Muscle of back (tissue), 11 donors: ENCODE data around the gene LSMEM2. TPM values are rescaled to one million over a fixed set of nuclear protein-coding genes. Genes with fewer than 3 reads are reported as not detected.
"Not testable (repeated sequence)": the region's sequence is repeated elsewhere in the genome, so short reads cannot be mapped to it uniquely, and the experiment has no call there.

Experiments used
- DNase-seq, 3 donors: peaks; one replicate each; pipeline versions ENCODE4 v3.0.0 to v3.0.0-alpha.2; 2013
- polyA plus RNA-seq, 10 donors: library from polyadenylated mRNA; unstranded; fragments of 120-200 nt; gene quantifications; one replicate each; pipeline ENCODE4 v1.2.1, GENCODE V29; 2013; ENCODE audit not compliant: insufficient read length in 10 of 10

LSMEM2 gene
- polyA plus RNA-seq, 10 donors, result 13.8 to 39.2 (median 30.1) TPM

DNA sequence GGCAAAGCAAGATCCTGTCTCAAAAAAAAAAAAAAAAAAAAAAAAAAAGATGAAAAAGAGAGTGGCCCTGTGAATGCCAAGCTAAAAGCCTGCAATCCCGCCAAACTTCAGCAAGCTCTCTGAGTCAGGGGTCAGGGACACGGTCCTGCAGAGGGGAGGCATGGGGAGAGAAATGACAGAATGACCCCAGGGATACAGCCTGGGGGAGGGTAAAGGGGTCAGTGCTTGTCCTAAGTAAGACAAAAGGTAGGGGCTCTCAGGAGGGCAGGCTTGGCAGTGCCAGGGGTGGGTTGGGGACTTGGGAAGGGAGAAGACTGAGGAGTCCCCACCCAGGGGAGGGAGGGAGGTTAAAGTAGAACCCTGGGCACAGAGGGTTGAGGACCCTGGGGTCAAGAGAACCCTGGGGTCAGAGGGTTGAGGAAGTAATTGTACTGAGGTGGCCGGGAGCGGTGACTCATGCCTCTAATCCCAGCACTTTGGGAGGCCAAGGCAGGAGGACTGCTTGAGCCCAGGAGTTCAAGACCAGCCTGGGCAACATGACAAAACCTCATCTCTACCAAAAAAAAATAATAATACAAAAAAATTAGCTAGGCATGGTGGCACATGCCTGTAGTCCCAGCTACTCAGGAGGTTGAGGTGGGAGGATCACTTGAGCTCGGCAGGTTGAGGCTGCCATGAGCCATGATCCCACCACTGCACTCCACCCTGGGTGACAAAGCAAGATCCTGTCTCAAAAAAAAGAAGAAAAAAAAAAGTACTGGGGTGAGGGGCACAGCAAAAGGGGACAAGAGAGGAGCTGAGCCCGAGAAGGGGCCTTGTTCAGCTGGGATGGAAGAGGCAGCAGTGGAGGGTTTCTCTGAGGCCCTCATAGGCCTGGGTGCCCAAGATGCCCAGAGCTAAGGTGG, 15.2 kb upstream of the LSMEM2 start:
- DNase-seq, result no peak

DNA sequence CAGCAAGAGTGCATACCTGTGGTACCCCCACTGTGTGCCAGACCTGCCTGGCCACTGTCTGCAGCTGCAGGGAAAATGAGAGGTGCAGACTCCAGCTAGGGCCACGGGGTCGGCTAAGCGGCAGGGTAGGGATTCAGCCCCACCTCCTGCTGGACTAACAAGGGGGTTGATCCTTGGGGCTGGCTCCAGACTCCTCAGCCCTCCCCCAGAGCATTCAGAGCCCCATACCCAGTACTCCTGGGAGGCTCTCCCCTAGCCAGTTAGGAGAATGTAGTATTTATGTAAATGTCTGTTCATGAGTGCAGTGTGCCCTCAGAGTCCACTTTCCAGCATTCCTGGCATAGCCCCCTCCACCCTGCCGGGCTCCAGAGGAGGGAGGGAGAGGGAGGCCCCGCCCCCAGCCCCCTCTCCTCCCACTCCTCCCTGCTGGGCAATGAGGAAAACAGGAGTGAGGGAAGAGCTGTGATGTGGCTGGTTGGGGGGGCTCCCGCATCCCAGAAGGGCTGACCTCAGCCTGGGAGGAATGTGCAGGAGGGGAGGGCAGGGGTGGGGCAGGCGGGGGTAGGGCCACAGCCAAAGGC, 14.4 kb upstream of the LSMEM2 start:
- peak; percentile 92 to 96 (median 95) for DNase-seq

DNA sequence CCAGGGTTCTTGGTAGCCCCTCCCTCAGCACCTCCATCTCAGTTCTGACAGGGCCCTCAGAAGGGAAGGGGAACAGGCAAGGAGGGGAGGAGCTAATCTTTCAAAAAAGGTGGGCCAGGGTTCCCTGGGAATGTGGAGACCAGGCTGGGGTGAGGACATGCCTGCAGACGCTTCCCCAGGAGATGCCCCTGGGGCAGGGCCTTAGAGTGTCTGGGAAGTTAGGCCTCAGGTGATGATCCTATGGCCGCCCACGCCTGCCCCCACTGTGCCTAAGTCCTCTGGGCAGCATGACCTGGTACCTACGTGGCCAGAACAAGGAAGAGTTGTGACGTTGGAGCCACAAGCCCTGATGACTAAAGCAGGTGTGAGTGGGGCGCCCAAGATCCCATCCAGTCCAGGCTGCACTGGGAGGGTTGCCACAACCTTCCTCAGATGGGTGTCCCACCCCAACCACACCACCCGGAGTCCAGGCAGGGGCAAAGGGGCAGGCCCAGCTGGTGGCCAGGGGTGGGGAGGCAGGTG, 13.9 kb upstream of the LSMEM2 start:
- DNase-seq, result no peak

DNA sequence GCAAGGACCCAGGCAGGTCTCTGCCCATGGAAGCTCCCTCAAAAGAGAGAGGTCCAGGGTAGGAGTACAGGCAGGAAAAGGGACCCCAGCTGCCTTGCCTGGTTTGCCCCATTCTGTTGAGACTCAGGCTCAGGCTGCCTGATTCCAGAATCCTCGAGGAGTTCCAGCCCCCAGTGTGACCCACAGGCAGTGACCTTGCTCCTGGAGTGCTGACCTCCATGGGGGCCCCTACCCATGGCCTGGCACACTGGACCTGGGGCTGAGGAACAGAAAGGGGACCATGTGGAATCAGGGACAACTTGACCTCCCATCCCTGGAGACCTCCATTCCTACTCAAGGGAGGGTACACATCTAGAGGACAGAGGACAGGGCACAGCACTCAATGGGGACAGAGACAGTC, 13.3 kb upstream of the LSMEM2 start:
- no peak for DNase-seq

DNA sequence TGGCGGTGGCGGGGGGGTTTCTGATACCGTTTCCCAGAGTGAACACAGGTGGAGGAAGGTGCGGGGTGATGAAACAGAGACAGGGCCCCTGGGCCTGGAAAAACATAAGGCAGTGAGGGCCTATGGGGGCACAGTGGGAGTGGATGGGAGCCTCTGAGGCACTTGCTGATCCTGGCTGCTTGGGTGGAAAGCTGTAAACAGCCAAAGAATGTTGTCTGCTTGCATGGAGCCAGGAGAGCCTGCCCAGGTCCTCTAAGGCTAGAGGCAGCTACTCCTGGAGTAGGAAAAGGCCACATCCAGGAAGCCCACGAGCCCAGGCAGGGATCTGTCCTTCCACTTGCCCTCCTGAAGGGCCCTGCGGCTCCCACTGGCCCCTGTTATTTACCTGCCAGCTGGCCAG, 12.9 kb upstream of the LSMEM2 start:
- peak in 1 of 3 donors; percentile 55 for DNase-seq

DNA sequence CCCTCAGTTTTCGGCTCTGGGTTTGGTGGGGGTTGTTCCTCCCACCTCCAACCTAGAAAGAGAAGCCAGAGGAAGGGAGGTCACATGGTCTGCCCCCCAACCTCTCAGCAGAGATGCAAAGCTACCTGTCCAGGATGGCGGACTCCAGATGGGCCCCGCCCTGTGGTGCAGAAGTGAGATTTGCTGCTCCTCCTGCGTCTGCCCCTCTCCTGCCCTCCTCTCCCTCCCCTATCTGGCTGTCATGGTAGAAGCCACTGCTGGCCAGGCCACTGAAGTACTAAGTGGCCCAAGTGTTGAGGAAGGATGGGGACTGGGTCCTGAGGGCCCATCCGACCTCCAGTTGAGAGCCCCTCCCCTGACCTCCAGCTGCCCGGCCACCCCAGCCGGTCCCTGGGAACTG, 12.1 kb upstream of the LSMEM2 start:
- no peak for DNase-seq

DNA sequence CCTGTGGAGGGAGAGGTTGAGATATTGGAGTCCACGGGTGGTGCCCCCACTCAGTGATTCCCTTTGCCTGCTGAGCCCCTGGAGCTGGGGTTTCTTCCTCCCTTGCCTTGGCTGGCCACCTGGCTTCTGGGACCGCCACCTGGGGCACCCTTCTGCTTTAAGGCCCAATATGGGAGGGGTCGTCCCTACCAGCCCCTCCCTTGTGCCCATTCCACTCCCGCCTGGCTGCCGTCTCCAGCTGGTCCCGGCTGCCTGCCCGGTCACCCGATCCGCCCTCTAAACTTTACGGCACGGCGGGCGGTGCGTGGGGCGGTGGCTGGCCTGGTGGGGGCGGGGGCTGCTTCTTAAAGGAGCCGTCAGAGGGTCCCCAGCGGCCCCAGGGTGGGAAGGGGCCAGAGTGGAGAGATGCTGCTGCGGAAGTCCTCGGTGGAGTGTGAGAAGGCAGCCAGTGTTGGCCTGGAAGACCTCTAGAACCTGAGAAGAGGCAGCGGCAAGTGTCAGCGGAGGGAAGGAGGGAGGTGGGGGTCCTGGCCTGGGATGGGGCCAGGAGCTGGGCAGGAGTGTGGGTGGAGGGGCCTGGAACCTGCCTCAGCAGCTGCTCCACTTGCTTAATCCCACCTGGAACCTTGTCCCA, 11.5 kb upstream of the LSMEM2 start:
- DNase-seq, result peak; percentile 61 to 85 (median 71)

DNA sequence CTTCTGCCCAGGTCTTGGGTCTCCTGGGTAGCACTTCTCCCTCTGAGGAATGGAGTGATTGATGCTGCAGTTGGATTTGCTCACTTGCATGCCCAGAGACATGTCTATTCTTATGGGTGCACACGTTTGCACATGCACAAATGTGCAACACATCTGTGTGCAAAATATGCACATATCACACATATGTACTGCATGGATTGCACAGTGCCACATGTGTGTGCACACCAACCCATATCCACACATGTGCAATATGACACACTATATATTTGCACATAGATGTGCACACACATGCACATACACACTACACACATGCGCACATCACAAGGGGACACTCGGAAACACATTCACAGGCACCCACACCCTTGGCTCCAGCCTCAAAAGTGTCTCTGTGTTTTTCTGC, 10.6 kb upstream of the LSMEM2 start:
- DNase-seq, result no peak

DNA sequence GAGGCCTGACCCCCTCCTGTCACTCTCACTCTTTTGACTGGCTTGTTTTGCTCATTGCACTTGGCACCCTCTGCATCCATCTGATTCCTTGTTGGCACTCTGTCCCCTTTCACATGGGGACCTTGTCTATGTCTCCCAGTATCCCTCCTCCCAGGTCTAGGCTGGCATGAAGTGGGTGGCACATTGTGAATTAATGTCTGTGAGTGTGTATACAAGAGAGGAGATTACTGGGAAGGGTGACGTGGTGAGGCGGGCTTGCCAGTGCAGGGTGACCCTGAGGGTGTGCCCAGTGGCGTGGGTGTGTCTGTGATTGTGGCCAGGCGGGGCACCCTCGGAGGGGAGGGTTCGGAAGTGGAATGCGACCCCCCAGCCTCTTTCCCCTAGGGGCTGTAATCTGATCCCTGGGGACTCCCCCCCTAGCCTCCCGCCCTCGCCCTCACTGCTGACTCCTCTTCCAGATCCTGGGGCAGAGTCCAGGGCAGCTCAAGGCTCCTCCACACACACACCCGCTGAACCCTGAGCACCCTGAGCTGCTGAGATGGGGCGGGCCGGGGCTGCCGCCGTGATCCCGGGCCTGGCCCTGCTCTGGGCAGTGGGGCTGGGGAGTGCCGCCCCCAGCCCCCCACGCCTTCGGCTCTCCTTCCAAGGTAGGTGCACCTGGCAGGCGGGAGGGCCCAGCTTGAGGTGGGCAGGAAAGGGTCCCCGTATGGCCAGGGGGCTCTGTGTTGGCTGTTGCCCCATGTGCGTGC, 10.0 kb upstream of the LSMEM2 start, which contains the start of gene SEMA3B:
TSS of gene SEMA3B (plus strand) at position 445 of the 749 bp plus-strand sequence. CDS start at position 539, 94 bp downstream.
- DNase-seq, result peak in 1 of 3 donors; percentile 48

DNA sequence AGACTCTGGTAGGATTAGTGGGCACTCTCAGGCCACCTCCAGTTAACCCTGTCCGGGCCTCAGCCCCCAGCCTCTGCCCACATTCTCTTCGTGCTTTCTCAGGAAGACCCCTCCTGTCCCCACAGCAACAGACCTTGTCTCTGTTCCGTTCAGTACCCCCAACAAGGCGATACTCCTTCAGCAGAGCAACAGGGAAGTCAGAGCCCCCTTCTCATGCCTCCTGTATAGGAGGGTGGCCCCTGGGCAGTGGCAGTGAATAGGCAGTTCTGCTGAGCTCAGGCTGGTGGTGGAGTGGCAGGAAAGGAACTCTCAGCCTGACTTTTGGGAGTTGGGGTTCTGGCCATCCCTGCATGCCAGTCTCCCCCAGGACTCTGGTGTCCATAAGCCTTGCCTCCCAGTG, 9.4 kb upstream of the LSMEM2 start:
- DNase-seq, result no peak

DNA sequence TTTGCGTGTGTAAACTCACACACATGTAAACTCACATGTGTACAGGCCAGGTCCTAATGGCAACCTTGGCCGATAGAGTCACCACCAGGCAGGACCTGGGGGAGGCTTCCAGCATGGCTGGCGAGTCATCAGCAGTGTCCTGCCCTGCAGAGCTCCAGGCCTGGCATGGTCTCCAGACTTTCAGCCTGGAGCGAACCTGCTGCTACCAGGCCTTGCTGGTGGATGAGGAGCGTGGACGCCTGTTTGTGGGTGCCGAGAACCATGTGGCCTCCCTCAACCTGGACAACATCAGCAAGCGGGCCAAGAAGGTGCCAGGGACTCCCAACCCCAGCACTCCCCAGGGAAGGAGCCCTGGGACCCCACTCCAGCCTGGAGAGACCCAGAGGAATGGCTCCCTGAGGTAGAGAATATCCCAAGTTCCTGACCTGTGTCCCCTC, 8.9 kb upstream of the LSMEM2 start:
- DNase-seq, result no peak

DNA sequence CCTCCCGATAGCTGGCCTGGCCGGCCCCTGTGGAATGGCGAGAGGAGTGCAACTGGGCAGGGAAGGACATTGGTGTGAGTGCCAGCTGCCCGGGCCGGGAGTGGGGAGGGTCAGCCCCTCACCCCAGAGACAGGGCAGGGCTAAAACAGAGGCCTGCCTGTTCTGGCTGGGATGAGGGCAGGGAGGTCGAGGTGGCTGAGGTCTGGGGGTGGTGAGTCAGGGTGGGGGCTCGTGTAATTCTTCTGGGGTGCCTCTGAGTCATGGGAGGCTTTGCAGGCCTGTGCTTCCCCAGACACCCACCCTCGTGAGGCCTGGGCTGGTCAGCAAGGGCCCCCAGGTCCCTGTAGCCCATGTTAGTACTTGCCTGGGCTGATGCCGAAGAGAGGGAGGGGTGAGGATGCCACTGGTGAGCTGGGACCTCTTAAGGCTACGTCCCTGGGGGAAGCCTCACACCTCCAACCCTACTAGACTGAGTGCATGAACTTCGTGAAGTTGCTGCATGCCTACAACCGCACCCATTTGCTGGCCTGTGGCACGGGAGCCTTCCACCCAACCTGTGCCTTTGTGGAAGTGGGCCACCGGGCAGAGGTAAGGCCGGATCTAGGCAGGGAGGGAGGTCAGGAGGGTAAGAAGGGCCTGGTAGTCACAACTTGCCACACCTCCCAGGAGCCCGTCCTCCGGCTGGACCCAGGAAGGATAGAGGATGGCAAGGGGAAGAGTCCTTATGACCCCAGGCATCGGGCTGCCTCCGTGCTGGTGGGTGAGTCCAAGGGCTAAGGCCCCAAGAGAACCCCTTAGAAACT, 8.3 kb upstream of the LSMEM2 start:
- no peak for DNase-seq

DNA sequence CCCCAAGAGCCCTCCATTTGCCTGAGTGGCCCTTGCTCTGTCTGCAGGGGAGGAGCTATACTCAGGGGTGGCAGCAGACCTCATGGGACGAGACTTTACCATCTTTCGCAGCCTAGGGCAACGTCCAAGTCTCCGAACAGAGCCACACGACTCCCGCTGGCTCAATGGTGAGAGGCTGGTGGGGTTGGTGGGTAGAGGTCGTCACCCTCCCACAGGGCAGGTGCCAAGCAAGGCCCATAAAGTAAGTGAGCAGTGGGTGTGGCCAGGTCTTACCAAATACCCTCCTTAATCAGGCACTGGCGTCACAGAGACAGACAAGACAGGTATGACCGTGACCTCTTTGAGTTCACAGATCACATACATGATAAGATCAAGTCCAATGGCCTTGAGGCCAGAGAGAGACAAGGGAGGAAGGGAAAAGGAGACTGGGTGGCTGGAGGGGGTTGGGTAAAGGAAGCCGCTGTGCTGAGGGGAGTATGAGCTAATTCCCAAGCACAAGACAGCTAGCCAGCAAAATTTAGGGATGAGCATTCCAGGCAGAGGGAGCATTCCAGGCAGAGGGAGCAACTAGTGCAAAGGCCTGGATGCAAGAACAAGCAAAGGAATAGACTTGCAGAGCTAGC, 7.5 kb upstream of the LSMEM2 start:
- peak in 1 of 3 donors; percentile 46 for DNase-seq

DNA sequence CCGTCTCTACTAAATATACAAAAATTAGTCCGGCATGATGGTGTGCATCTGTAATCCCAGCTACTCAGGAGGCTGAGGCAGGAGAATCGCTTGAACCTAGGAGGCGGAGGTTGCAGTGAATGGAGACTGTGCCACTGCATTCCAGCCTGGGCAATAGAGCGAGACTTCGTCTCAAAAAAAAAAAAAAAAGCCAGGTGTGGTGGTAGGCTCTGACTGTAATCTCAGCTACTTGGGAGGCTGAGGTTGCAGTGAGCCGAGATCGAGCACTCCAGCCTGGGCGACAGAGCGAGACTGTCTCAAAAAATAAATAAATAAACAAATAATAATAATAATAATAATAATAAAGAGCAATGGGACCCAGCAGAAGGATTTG, 6.4 kb upstream of the LSMEM2 start:
- DNase-seq, result not testable (repeated sequence)

DNA sequence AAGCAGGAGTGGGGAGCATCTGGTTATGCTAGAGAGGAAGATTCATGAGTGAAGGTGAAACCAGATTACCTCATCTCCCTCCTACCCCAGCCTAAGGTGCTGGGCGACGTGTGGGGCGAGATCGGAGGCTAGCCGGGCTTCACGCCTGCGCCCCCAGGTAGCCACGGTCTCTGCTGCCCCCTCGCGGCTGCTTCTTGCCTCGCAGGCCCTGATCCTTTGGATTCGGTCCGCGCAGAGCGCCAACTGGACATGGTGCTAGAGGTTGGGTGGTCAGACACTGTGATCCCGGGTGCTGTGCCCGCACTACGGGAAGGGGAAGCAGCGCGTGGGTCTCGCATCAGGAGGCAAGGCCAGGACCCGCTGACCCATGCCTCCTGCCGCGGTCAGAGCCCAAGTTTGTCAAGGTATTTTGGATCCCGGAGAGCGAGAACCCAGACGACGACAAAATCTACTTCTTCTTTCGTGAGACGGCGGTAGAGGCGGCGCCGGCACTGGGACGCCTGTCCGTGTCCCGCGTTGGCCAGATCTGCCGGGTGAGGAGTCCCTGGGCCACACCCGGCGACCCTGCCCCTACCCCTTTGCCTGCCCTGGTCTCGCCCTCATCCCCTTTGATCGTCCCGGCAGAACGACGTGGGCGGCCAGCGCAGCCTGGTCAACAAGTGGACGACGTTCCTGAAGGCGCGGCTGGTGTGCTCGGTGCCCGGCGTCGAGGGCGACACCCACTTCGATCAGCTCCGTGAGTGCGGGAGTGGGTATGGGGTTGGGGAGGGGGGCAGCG, 5.8 kb upstream of the LSMEM2 start:
- DNase-seq, result peak; percentile 64 to 92 (median 86)

DNA sequence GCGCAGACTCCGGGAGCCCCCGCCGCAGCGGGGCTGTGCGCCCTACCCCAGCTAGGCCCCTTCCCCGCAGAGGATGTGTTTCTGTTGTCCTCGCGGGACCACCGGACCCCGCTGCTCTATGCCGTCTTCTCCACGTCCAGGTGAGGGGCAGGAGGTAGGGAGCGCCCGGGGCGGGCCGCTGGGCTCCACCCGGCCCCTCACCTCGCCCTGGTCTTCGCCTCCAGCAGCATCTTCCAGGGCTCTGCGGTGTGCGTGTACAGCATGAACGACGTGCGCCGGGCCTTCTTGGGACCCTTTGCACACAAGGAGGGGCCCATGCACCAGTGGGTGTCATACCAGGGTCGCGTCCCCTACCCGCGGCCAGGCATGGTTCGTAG, 5.2 kb upstream of the LSMEM2 start:
- no peak for DNase-seq

DNA sequence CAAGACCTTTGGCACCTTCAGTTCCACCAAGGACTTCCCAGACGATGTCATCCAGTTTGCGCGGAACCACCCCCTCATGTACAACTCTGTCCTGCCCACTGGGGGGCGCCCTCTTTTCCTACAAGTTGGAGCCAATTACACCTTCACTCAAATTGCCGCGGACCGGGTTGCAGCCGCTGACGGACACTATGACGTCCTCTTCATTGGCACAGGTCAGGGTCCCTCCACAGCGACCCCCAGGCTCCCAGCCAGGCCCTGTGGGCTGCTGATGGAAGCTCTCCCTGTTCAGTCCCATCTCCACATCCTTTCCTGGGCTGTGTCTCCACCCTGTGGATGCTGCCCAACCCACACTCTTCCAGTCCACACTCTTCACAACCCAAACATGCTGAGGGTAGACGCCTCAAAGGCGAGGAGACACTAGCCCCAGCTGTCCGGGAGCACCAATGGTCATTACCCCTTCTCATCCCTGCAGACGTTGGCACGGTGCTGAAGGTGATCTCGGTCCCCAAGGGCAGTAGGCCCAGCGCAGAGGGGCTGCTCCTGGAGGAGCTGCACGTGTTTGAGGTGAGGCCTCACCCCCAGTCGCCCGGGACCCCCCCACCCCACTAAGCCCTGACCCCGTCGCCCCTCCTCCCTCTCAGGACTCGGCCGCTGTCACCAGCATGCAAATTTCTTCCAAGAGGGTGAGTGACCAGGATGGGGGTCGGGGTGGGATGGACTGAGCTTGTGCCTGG, 4.3 kb upstream of the LSMEM2 start:
- peak in 1 of 3 donors; percentile 61 for DNase-seq

DNA sequence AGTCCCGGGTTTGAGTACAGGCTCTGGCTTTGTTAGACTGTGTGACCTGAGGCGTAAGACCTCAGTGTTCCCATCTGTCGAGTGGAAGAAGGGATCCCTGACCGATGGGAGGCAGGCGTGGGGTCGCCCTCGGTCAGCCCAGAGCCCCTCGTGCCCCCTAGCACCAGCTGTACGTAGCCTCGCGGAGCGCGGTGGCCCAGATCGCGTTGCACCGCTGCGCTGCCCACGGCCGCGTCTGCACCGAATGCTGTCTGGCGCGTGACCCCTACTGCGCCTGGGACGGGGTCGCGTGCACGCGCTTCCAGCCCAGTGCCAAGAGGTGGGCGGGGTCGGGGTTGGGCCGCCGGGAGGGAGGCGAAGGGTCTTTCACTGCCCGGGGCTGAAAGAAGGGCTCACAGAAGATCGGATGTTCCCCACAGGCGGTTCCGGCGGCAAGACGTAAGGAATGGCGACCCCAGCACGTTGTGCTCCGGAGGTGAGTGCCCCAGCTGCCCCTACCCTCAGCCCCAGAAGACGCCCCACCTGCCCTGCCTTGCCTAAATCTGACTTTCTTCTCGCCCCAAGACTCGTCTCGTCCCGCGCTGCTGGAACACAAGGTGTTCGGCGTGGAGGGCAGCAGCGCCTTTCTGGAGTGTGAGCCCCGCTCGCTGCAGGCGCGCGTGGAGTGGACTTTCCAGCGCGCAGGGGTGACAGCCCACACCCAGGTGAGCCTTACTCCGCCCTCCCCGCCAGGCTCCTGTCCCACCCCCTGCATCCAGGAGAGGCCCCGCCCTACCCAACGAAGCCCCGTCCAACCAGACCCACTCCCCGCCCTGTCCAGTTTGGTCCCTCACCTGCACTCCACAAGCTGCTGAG, 3.5 kb upstream of the LSMEM2 start:
- DNase-seq, result peak in 1 of 3 donors; percentile 33
